ENCODE measurements around the gene LRRC51. TPM values are rescaled to one million over a fixed set of nuclear protein-coding genes. Genes with fewer than 3 reads are reported as not detected.

Gene LRRC51
- total RNA-seq, 1 experiment from 2014 or later: 13.4 TPM

GRCh38 chr11:72085621-72086351, 5.1 kb downstream of the LRRC51 start:
- ChIA-PET CTCF (interaction anchor here (0.5 kb wide), 1 partner anchor 59 kb away, joined by 6 read pairs; no protein-coding TSS in a partner anchor), POLR2A (interaction anchor here (0.8 to 1.0 kb wide), 2 partner anchors 12 to 14 kb away, joined by 4 to 6 read pairs; no protein-coding TSS in a partner anchor)
- H3K9me3 ChIP-seq (ENCODE audit: control insufficient read depth, insufficient read depth, low read depth, low read length): no peaks in the 10 kb centered on the region
- intact Hi-C loops (cut with micrococcal nuclease; ENCODE audit: unreplicated experiment): no loop called here
- no peaks in the 10 kb centered on the region for H3K27me3 ChIP-seq (ENCODE audit: control insufficient read depth, insufficient read depth, low read length)
- BruUV-seq (replicated peaks): no TSS peak
- TF ChIP-seq REST (IDR thresholded peaks at IDR 0.05; ENCODE audit: insufficient read depth in 1 of 2, low read depth in 2 of 2, low read length in 1 of 2) (no peak), SIN3A (IDR thresholded peaks at IDR 0.05; ENCODE audit: borderline replicate concordance, insufficient read depth, low read depth, low read length) (no peak), CTCF (IDR thresholded peaks at IDR 0.05) (no peak), TCF7L2 (IDR thresholded peaks at IDR 0.05; ENCODE audit: low read depth, low read length) (no peak), POLR2AphosphoS5 (IDR thresholded peaks at IDR 0.05; ENCODE audit: low read depth, low read length) (no peak)
- in situ Hi-C loops (cut with HindIII; ENCODE audit: low pct_unique_long_range_greater_than_20kb, low sequenced_read_pairs): no loop called here
- peaks cover 8% of the 10 kb centered on the region for H3K4me1 ChIP-seq (ENCODE audit: control insufficient read depth, insufficient read depth, low read length)
- H3K4me3 ChIP-seq (ENCODE audit: low read depth in 2 of 2, low read length in 2 of 2): no peak overlapping the region
- no peak overlapping the region for H3K27ac ChIP-seq (ENCODE audit: low read length)
- H3K36me3 ChIP-seq (ENCODE audit: control insufficient read depth, insufficient read depth, low read length): no peaks in the 10 kb centered on the region
- DNase-seq (ENCODE audit: low read depth, low spot score): no peak
- ATAC-seq: no peak

- intact Hi-C loops (cut with micrococcal nuclease; ENCODE audit: unreplicated experiment): no loop called here
Observed at GRCh38 chr11:72088076-72088808, 7.6 kb downstream of the LRRC51 start.

More at GRCh38 chr11:72088076-72088808, 7.6 kb downstream of the LRRC51 start:
- ATAC-seq (no peak), DNase-seq (ENCODE audit: low read depth, low spot score) (no peak)
- CTCF ChIA-PET: no interaction called here
- Histone ChIP-seq H3K4me1 (ENCODE audit: control insufficient read depth, insufficient read depth, low read length) (no peaks in the 10 kb centered on the region), H3K27ac (ENCODE audit: low read length) (no peak overlapping the region), H3K36me3 (ENCODE audit: control insufficient read depth, insufficient read depth, low read length) (no peaks in the 10 kb centered on the region), H3K27me3 (ENCODE audit: control insufficient read depth, insufficient read depth, low read length) (no peaks in the 10 kb centered on the region), H3K9me3 (ENCODE audit: control insufficient read depth, insufficient read depth, low read depth, low read length) (no peaks in the 10 kb centered on the region), H3K4me3 (ENCODE audit: low read depth in 2 of 2, low read length in 2 of 2) (no peak overlapping the region)
- no peak for TF ChIP-seq REST (IDR thresholded peaks at IDR 0.05; ENCODE audit: insufficient read depth in 1 of 2, low read depth in 2 of 2, low read length in 1 of 2)
- TF ChIP-seq SIN3A (IDR thresholded peaks at IDR 0.05; ENCODE audit: borderline replicate concordance, insufficient read depth, low read depth, low read length): no peak
- TF ChIP-seq CTCF (IDR thresholded peaks at IDR 0.05): no peak
- no peak for TF ChIP-seq TCF7L2 (IDR thresholded peaks at IDR 0.05; ENCODE audit: low read depth, low read length)
- no peak for TF ChIP-seq POLR2AphosphoS5 (IDR thresholded peaks at IDR 0.05; ENCODE audit: low read depth, low read length)
- in situ Hi-C loops (cut with HindIII; ENCODE audit: low pct_unique_long_range_greater_than_20kb, low sequenced_read_pairs): no loop called here
- POLR2A ChIA-PET: no interaction called here
- BruUV-seq (replicated peaks): no TSS peak
